ENCODE measurements around the gene RPN2. TPM values are rescaled to one million over a fixed set of nuclear protein-coding genes. Genes with fewer than 3 reads are reported as not detected.

Gene RPN2
- total and polyA plus RNA-seq, 4 donors: 88.9 to 286 (median 189) TPM

- no peak overlapping the region for H3K9ac ChIP-seq (ENCODE audit: insufficient read depth in 1 of 2, low read length in 2 of 2)
- no peak overlapping the region for H3K27ac ChIP-seq (ENCODE audit: low read depth in 1 of 2, low read length in 1 of 2)
- no peak overlapping the region for H3K4me3 ChIP-seq
- 80 to 91% methylated on average over 11 of the region's 11 CpGs for WGBS, 2 donors
- no peaks in the 10 kb centered on the region for H3K36me3 ChIP-seq (ENCODE audit: control insufficient read depth in 4 of 4, insufficient read depth in 4 of 4, low read length in 4 of 4)
- DNase-seq: no peak
- H3K9me3 ChIP-seq (ENCODE audit: control insufficient read depth in 4 of 4, insufficient read depth in 3 of 4, low read length in 3 of 4): no peaks in the 10 kb centered on the region
- TF ChIP-seq CTCF (IDR thresholded peaks at IDR 0.05; ENCODE audit: control extremely low read depth, extremely low read depth): no peak
- H3K4me1 ChIP-seq (ENCODE audit: control insufficient read depth in 5 of 5, insufficient read depth in 5 of 5, low read length in 5 of 5): no peaks in the 10 kb centered on the region
- no peak for ATAC-seq (ENCODE audit: insufficient read depth, low FRiP score)
- no peaks in the 10 kb centered on the region for H3K27me3 ChIP-seq (ENCODE audit: control insufficient read depth in 3 of 3, insufficient read depth in 3 of 3, low read length in 2 of 3)
Observed at GRCh38 chr20:37259031-37259430, 79.9 kb downstream of the RPN2 start.

GRCh38 chr20:37259865-37260264, 80.7 kb downstream of the RPN2 start:
- 63 to 70% methylated on average over 3 of the region's 3 CpGs for WGBS, 2 donors
- no peak overlapping the region for H3K27ac ChIP-seq (ENCODE audit: low read depth in 1 of 2, low read length in 1 of 2)

GRCh38 chr20:37260923-37261322, 81.8 kb downstream of the RPN2 start:
- no peak for TF ChIP-seq CTCF (IDR thresholded peaks at IDR 0.05; ENCODE audit: control extremely low read depth, extremely low read depth)
- ATAC-seq (ENCODE audit: insufficient read depth, low FRiP score): no peak
- 77 to 87% methylated on average over 4 of the region's 4 CpGs for WGBS, 2 donors

More at GRCh38 chr20:37259865-37260264, 80.7 kb downstream of the RPN2 start:
- no peaks in the 10 kb centered on the region for H3K36me3 ChIP-seq (ENCODE audit: control insufficient read depth in 4 of 4, insufficient read depth in 4 of 4, low read length in 4 of 4)
- H3K9ac ChIP-seq (ENCODE audit: insufficient read depth in 1 of 2, low read length in 2 of 2): no peak overlapping the region
- TF ChIP-seq CTCF (IDR thresholded peaks at IDR 0.05; ENCODE audit: control extremely low read depth, extremely low read depth): no peak
- H3K27me3 ChIP-seq (ENCODE audit: control insufficient read depth in 3 of 3, insufficient read depth in 3 of 3, low read length in 2 of 3): no peaks in the 10 kb centered on the region
- DNase-seq (no peak), ATAC-seq (ENCODE audit: insufficient read depth, low FRiP score) (no peak)
- H3K4me3 ChIP-seq: no peak overlapping the region
- H3K9me3 ChIP-seq (ENCODE audit: control insufficient read depth in 4 of 4, insufficient read depth in 3 of 4, low read length in 3 of 4): no peaks in the 10 kb centered on the region
- no peaks in the 10 kb centered on the region for H3K4me1 ChIP-seq (ENCODE audit: control insufficient read depth in 5 of 5, insufficient read depth in 5 of 5, low read length in 5 of 5)

GRCh38 chr20:37261714-37262113, 82.6 kb downstream of the RPN2 start, which contains the start of gene GHRH:
GHRH (minus strand) TSS chr20:37261814; CDS start chr20:37256889, 4,925 bp downstream.
- Histone ChIP-seq H3K9me3 (ENCODE audit: control insufficient read depth in 4 of 4, insufficient read depth in 3 of 4, low read length in 3 of 4) (no peaks in the 10 kb centered on the region), H3K4me3 (no peak within 1 kb of the TSS), H3K36me3 (ENCODE audit: control insufficient read depth in 4 of 4, insufficient read depth in 4 of 4, low read length in 4 of 4) (no peaks in the 10 kb centered on the region), H3K27ac (ENCODE audit: low read depth in 1 of 2, low read length in 1 of 2) (no peak within 1 kb of the TSS), H3K4me1 (ENCODE audit: control insufficient read depth in 5 of 5, insufficient read depth in 5 of 5, low read length in 5 of 5) (no peaks in the 10 kb centered on the region), H3K9ac (ENCODE audit: insufficient read depth in 1 of 2, low read length in 2 of 2) (no peak within 1 kb of the TSS), H3K27me3 (ENCODE audit: control insufficient read depth in 3 of 3, insufficient read depth in 3 of 3, low read length in 2 of 3) (no peaks in the 10 kb centered on the region)
- 72 to 89% methylated on average over 9 of the region's 9 CpGs for WGBS, 2 donors
- no peak for DNase-seq
- no peak for TF ChIP-seq CTCF (IDR thresholded peaks at IDR 0.05; ENCODE audit: control extremely low read depth, extremely low read depth)
- ATAC-seq (ENCODE audit: insufficient read depth, low FRiP score): no peak

More at GRCh38 chr20:37260923-37261322, 81.8 kb downstream of the RPN2 start:
- Histone ChIP-seq H3K4me3 (no peak overlapping the region), H3K27ac (ENCODE audit: low read depth in 1 of 2, low read length in 1 of 2) (no peak overlapping the region), H3K9me3 (ENCODE audit: control insufficient read depth in 4 of 4, insufficient read depth in 3 of 4, low read length in 3 of 4) (no peaks in the 10 kb centered on the region), H3K4me1 (ENCODE audit: control insufficient read depth in 5 of 5, insufficient read depth in 5 of 5, low read length in 5 of 5) (no peaks in the 10 kb centered on the region), H3K9ac (ENCODE audit: insufficient read depth in 1 of 2, low read length in 2 of 2) (no peak overlapping the region), H3K36me3 (ENCODE audit: control insufficient read depth in 4 of 4, insufficient read depth in 4 of 4, low read length in 4 of 4) (no peaks in the 10 kb centered on the region), H3K27me3 (ENCODE audit: control insufficient read depth in 3 of 3, insufficient read depth in 3 of 3, low read length in 2 of 3) (no peaks in the 10 kb centered on the region)
- no peak for DNase-seq
